ENCODE measurements around the gene PPID. TPM values are rescaled to one million over a fixed set of nuclear protein-coding genes. Genes with fewer than 3 reads are reported as not detected.
A peak's percentile ranks its signal among the peaks of the same experiment; 100 is the strongest.
"Not testable (repeated sequence)": the region's sequence is repeated elsewhere in the genome, so short reads cannot be mapped to it uniquely, and the experiment has no call there.

The PPID gene
- total RNA-seq, 1 donor from 2014 or later, result 40.6 TPM

DNA sequence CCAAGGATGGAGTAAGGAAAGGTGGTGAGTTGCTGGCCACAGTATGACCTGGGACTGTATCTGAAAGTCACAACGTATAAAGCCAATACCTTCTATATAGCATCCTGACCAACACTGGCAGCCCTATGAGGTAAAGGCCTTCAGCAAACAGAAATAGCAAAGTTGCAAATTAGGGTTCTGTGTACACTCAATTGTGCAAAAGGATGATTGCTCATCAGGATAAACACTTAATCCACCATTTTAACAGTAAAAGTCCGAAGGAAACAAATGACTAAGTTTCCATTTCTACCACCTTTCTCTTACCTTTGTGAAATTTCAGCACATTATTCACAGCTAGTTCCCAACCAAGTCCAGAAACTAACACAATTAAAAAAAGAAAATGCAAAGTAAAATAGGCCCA, 44.3 kb upstream of the PPID start:
- H3K9me3 Mint-ChIP-seq, result no peaks in the 10 kb centered on the region
- no peaks in the 10 kb centered on the region for H3K27me3 Mint-ChIP-seq
- no peak for DNase-seq (ENCODE audit: extremely low spot score, unreplicated experiment)
- peaks cover 12% of the 10 kb centered on the region for H3K4me1 Mint-ChIP-seq (ENCODE audit: unreplicated experiment)
- TF ChIP-seq, protein P1, sequence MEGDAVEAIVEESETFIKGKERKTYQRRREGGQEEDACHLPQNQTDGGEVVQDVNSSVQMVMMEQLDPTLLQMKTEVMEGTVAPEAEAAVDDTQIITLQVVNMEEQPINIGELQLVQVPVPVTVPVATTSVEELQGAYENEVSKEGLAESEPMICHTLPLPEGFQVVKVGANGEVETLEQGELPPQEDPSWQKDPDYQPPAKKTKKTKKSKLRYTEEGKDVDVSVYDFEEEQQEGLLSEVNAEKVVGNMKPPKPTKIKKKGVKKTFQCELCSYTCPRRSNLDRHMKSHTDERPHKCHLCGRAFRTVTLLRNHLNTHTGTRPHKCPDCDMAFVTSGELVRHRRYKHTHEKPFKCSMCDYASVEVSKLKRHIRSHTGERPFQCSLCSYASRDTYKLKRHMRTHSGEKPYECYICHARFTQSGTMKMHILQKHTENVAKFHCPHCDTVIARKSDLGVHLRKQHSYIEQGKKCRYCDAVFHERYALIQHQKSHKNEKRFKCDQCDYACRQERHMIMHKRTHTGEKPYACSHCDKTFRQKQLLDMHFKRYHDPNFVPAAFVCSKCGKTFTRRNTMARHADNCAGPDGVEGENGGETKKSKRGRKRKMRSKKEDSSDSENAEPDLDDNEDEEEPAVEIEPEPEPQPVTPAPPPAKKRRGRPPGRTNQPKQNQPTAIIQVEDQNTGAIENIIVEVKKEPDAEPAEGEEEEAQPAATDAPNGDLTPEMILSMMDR (conservative IDR thresholded peaks at IDR 0.05), result no peak
- H3K4me3 Mint-ChIP-seq, result peak overlapping the region; percentile 89
- H3K27ac Mint-ChIP-seq, result peak overlapping the region; percentile 94
- no peaks in the 10 kb centered on the region for H3K36me3 Mint-ChIP-seq

DNA sequence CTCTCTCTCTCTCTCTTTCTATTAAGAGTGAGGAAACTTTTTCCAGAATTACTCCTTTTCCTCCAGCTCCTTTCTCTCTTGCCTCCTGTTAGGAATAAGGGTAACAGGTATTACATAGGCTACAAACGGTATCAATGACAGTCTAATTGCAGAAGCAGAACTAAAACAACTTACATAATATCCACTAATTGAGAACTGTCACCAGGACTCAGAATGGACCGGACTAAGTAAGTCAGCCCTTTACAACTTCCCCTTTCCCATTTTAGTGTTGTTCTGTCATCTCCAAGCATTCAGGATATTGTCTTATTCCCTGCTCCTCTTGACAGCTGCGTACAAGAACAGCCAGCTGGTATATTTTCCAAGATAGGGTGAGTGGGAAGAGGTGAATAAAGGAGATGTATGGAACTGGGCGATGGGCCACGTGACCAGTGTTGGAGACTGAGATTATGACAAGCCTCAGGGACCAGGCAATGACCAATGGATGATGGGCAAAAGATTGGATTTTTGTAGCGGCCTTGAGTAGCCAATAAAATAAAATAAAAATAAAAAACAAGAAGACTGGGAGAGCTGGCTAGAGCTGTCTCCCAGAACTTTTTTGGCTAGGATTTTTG, 43.3 kb upstream of the PPID start:
- no peaks in the 10 kb centered on the region for H3K36me3 Mint-ChIP-seq
- no peaks in the 10 kb centered on the region for H3K27me3 Mint-ChIP-seq
- no peak for DNase-seq (ENCODE audit: extremely low spot score, unreplicated experiment)
- TF ChIP-seq, protein P1 (conservative IDR thresholded peaks at IDR 0.05), result no peak
- H3K27ac Mint-ChIP-seq, result no peak overlapping the region
- H3K4me3 Mint-ChIP-seq, result peak overlapping the region; percentile 66
- no peaks in the 10 kb centered on the region for H3K9me3 Mint-ChIP-seq
- peaks cover 8% of the 10 kb centered on the region for H3K4me1 Mint-ChIP-seq (ENCODE audit: unreplicated experiment)

DNA sequence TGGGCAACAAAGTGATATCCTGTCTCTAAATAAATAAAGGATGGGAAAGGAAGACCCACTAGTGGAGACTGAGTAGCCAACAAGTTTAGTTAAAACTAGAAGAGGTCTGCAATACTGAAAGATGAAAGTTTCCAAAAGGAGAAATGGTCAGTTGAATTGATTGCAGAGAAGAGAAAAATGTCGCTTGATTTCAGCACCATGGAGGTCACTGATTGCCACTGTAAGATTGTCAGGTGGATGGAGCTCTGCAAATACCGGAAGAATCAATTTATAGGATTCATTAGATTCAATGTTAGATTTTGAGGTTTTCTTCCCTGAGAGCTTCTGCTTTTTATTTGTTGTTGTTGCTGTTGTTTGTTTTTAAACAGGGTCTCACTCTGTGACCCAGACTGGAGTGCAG, 40.3 kb upstream of the PPID start:
- Mint-ChIP-seq H3K27ac (no peak overlapping the region), H3K4me1 (ENCODE audit: unreplicated experiment) (no peaks in the 10 kb centered on the region), H3K4me3 (no peak overlapping the region), H3K9me3 (no peaks in the 10 kb centered on the region), H3K36me3 (no peaks in the 10 kb centered on the region), H3K27me3 (no peaks in the 10 kb centered on the region)
- DNase-seq (ENCODE audit: extremely low spot score, unreplicated experiment), result no peak
- TF ChIP-seq, protein P1 (conservative IDR thresholded peaks at IDR 0.05), result no peak

DNA sequence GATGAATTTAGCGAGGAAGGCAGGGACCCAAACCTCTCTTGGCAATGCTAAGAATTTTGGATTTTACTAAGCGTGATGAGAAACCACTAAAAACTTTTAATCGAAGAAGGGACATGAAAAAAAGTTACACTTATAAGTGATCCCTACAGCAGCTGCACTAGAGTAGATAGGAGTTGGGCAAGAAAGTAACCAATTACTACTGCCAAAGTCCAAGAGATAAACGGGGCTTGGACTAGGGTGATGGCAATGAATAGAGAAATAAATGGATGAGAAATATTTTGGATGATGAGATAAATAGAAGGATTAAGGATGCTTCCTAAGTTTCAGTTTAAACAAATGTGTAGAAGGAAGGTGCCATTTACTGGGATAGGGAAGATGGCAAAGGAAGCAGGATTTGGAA, 39.4 kb upstream of the PPID start:
- no peak overlapping the region for H3K27ac Mint-ChIP-seq

DNA sequence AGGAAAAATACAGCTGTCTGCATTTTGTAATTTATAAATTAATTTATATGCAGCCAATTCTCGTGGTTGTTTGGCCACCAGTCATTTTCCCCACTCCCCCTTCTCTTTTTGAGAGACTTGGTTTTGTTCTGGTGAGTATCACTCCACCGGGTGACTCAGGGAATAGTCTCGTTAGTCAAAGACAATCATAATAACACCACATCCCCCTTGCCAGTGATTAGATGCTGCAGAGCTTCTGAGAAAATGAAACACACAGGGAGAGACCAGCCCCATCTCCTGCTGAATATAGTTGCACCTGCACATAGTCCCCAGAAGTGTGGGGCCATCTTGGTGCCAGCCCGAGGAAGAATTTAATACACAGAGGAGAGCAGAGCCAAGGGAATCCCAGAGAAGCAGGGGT, 37.7 kb upstream of the PPID start:
- no peaks in the 10 kb centered on the region for H3K9me3 Mint-ChIP-seq
- no peak overlapping the region for H3K4me3 Mint-ChIP-seq
- no peak overlapping the region for H3K27ac Mint-ChIP-seq
- TF ChIP-seq, protein P1 (conservative IDR thresholded peaks at IDR 0.05), result no peak
- no peaks in the 10 kb centered on the region for H3K36me3 Mint-ChIP-seq
- no peaks in the 10 kb centered on the region for H3K4me1 Mint-ChIP-seq (ENCODE audit: unreplicated experiment)
- no peaks in the 10 kb centered on the region for H3K27me3 Mint-ChIP-seq
- DNase-seq (ENCODE audit: extremely low spot score, unreplicated experiment), result no peak

More for the DNA sequence above, 39.4 kb upstream of the PPID start:
- Mint-ChIP-seq H3K9me3 (no peaks in the 10 kb centered on the region), H3K27me3 (no peaks in the 10 kb centered on the region), H3K36me3 (no peaks in the 10 kb centered on the region), H3K4me1 (ENCODE audit: unreplicated experiment) (no peaks in the 10 kb centered on the region), H3K4me3 (no peak overlapping the region)
- TF ChIP-seq, protein P1 (conservative IDR thresholded peaks at IDR 0.05), result no peak
- DNase-seq (ENCODE audit: extremely low spot score, unreplicated experiment), result no peak

DNA sequence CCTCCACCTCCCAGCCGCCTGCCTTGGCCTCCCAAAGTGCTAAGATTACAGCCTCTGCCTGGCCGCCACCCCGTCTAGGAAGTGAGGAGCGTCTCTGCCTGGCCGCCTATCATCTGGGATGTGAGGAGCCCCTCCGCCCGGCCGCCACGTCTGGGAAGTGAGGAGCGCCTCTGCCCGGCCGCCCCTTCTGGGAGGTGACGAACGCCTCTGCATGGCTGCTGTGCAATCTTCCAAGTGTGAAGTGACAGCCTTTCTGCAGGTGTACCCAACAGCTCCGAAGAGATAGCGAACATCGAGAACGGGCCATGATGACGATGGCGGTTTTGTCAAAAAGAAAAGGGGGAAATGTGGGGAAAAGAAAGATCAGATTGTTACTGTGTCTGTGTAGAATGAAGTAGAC, 36.3 kb upstream of the PPID start:
- not testable (repeated sequence) for H3K27ac Mint-ChIP-seq; H3K36me3 Mint-ChIP-seq; DNase-seq (ENCODE audit: extremely low spot score, unreplicated experiment); H3K4me1 Mint-ChIP-seq (ENCODE audit: unreplicated experiment); H3K4me3 Mint-ChIP-seq; H3K9me3 Mint-ChIP-seq; H3K27me3 Mint-ChIP-seq

Measured in type B pancreatic cell (in vitro differentiated cells).